ENCODE data around the gene PLXNA2.

DNA sequence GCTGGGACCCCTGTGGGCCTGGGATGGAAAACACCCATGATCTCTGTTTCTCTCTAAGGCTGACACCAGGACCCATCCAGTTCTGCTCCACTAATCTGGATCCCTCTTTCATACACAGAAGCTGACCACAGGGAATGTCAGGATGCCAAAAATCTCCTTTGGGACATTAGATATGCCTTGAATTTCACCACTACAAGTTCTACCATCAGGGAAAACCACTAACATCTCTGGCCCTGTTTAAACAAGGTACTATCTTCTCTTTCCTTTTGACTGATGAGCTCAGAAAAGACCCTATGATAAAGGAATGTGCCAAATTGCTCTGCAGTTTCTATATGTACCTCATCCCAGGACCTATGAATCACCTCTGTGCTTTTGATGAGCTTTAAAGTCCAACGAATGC is 10.2 kb upstream of the PLXNA2 start:
- TF ChIP-seq, protein P1, sequence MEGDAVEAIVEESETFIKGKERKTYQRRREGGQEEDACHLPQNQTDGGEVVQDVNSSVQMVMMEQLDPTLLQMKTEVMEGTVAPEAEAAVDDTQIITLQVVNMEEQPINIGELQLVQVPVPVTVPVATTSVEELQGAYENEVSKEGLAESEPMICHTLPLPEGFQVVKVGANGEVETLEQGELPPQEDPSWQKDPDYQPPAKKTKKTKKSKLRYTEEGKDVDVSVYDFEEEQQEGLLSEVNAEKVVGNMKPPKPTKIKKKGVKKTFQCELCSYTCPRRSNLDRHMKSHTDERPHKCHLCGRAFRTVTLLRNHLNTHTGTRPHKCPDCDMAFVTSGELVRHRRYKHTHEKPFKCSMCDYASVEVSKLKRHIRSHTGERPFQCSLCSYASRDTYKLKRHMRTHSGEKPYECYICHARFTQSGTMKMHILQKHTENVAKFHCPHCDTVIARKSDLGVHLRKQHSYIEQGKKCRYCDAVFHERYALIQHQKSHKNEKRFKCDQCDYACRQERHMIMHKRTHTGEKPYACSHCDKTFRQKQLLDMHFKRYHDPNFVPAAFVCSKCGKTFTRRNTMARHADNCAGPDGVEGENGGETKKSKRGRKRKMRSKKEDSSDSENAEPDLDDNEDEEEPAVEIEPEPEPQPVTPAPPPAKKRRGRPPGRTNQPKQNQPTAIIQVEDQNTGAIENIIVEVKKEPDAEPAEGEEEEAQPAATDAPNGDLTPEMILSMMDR (IDR thresholded peaks at IDR 0.05): no peak
- TF ChIP-seq CEBPB (IDR thresholded peaks at IDR 0.05): no peak
- TF ChIP-seq, protein P2, sequence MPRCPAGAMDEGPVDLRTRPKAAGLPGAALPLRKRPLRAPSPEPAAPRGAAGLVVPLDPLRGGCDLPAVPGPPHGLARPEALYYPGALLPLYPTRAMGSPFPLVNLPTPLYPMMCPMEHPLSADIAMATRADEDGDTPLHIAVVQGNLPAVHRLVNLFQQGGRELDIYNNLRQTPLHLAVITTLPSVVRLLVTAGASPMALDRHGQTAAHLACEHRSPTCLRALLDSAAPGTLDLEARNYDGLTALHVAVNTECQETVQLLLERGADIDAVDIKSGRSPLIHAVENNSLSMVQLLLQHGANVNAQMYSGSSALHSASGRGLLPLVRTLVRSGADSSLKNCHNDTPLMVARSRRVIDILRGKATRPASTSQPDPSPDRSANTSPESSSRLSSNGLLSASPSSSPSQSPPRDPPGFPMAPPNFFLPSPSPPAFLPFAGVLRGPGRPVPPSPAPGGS (IDR thresholded peaks at IDR 0.05): no peak
- TF ChIP-seq HDAC2 (IDR thresholded peaks at IDR 0.05): no peak
- no peak for TF ChIP-seq CBX2 (IDR thresholded peaks at IDR 0.05; ENCODE audit: borderline replicate concordance, low read depth)
- no peak for TF ChIP-seq JUNB (IDR thresholded peaks at IDR 0.05)
